Measurements from ENCODE around the gene AKT1.

The AKT1 gene

GRCh38 chr14:104771374-104771773 is 24.2 kb downstream of the AKT1 start:
- DNase-seq: no peak

- peak; percentile 18 for DNase-seq
These were observed 24.7 kb downstream of the AKT1 start for GRCh38 chr14:104770851-104771272.

GRCh38 chr14:104770072-104770579 is 25.4 kb downstream of the AKT1 start:
- no peak for DNase-seq

- no peak for DNase-seq
These were observed 26.1 kb downstream of the AKT1 start for GRCh38 chr14:104769324-104770071.

GRCh38 chr14:104768437-104769323 is 26.9 kb downstream of the AKT1 start:
- DNase-seq: peak; percentile 75

DNA sequence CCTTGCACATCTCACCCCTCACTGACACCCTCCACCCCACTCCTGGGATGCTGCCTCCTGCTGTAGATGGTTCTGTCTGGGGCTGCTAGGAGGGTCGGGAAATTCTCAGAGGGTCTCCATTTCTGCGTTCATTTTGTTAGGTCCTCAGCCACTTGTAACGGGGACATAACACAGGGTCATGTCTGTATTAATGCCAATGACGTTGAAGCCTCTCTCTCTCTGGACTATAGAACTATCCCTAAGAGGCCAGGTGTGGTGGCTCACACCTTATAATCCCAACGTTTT is 28.0 kb downstream of the AKT1 start:
- DNase-seq: no peak

- DNase-seq: no peak
These were observed 28.5 kb downstream of the AKT1 start for GRCh38 chr14:104766863-104767633.

GRCh38 chr14:104766256-104766862 is 29.2 kb downstream of the AKT1 start:
- DNase-seq: no peak

- no peak for DNase-seq
These were observed 30.0 kb downstream of the AKT1 start for GRCh38 chr14:104765517-104765916.

DNA sequence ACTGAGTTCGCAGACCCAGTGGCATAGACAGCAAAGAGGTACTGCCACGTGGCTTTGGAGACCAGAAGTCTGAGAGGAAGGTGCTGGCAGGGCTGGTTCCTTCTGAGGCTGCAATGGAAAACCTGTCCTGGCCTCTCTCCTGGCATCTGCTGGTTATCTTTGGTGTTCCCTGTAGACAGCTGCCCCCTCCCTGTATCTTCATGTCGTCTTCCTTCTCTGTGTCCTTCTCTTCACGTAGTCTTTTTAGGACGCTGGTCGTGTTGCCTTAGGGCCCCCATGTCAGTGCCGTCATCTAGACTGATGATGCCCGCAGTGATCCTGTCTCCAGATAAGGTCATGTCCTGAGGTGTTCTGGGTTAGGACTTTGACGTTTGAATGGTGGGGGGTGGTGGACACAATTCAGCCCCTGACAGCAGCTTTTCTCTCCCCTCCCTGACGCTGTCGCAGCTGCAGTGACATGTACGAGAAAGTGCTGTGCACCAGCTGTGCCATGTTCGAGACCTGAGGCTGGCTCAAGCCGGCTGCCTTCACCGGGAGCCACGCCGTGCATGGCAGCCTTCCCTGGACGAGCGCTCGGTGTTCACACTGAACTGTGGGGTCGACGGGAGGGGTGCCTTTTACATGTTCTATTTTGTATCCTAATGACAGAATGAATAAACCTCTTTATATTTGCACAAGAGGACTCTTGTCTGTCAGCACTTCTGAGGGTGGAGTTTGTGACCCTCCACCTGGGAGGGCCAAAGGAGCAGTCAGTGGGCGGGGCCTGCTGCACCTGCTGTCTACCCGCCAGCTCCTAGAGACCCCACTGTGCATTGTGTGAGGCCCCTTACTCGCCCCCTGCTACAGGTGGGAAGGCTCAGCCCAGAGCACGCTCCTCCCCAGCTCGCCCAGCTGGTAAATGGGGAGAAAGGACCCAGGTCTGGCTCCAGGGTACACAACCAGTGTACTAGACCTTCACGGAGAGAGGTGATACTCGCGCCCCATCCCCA is 36.3 kb downstream of the AKT1 start:
- no peak for DNase-seq

GRCh38 chr14:104757681-104758392 is 37.7 kb downstream of the AKT1 start:
- no peak for DNase-seq

DNA sequence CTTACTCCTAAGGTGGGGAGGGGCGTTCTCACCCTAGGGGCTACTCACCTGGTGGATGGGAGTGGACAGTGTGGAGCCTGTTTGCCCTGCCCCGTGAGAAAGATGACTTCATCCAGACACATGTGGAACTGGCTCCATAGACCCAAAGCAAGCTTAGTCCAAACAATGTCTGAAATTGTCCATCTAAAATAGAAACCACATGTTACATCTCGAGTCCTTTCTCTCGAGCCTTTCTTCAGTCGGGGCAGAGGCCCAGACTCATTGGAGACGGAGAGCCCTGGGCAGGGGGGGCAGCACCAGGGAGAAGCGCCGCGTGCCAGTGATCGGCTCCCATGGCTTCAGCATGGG is 38.3 kb downstream of the AKT1 start:
- no peak for DNase-seq

DNA sequence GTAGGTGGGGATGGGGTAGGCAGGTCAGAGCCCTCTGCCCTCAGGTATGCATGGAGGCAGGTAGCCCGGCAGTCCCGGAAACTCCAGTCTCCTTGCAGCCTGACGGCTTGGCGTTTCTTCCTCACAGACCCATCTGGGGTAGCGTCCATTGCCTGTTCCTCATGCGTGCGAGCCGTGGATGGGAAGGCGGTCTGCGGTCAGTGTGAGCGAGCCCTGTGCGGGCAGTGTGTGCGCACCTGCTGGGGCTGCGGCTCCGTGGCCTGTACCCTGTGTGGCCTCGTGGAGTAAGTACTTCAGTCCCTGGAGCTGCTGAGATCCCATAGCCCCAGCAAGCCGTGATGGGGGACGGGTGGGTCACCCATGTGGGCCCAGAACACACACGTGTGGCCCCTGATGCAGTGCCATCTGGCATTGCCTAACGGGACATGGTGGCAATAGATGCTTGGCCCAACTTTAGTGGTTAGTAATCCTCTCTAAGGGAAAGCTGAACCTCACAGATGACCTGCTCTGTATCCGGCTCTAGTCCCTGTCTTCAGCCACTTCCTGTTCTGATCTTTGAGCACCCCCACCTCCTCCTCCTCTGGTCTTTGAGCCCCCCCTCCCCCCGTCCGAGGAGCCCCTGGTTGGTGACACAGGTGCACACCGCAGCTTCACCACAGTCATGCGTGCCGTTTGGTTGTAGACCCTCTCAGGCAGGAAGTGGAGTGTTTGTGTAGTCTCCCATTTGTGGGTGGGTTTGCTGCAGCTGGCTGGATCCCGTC is 38.9 kb downstream of the AKT1 start:
- DNase-seq: no peak

- DNase-seq: no peak
These were observed 39.9 kb downstream of the AKT1 start for GRCh38 chr14:104755621-104756020.

GRCh38 chr14:104754213-104754851 is 41.2 kb downstream of the AKT1 start:
- DNase-seq: no peak

DNA sequence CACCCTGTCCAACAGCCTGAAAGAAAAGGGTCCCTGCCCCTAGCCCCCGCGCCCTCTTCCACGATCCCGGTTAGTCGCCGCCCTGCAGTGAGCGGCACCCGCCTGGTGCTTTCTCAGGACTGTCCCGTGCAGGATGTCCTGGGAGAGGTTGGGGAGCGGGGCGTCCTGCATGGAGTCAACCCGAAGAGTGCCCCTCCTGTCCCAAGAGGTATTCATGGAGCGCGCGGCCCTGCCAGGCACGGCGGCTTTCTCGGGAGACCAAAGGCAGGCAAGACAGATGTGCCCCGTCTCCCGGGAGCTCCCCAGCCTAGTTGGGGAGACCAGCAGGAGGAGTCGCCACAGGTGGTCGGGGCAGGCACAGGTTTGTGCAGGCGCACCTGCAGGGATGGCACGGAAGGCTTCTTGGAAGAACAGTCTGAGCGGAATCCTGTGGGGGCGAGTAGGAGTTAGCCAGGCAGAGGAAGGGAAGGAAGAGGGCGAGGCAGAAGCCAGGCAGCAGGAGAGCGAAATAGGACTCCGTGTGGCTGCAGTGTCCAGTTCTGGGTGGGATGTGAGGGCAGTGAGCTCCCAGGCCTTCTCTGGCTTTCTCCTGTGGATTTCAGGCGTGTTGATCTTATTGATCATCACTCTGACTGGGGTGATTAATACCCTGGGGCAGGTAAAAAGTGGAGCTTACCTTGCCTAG is 41.9 kb downstream of the AKT1 start:
- peak; percentile 5 for DNase-seq

- peak; percentile 100 for DNase-seq
These were observed 42.6 kb downstream of the AKT1 start, which contains the start of gene SIVA1 for GRCh38 chr14:104752735-104753527. Gene SIVA1, plus strand, starts transcription at chr14:104753147. Its CDS starts 55 bp downstream, at chr14:104753202.

- DNase-seq: no peak
These were observed 43.2 kb downstream of the AKT1 start for GRCh38 chr14:104752423-104752734.

All from inflammatory macrophage treated with lipopolysaccharide for 4 hours (primary cell).